GM23338 (cell line): ENCODE data around the gene SVBP. TPM values are rescaled to one million over a fixed set of nuclear protein-coding genes. Genes with fewer than 3 reads are reported as not detected.
A peak's percentile ranks its signal among the peaks of the same experiment; 100 is the strongest.

ENCODE experiments used
- ATAC-seq: fragments of 200-7000 bp; cut with Tn5 transposase; 3 replicates; pipeline ENCODE4 v1.9.1; 2020
- DNase-seq: peaks from one replicate; pipeline ENCODE4 v3.0.0-alpha.2; 2015; ENCODE audit warnings: low spot score
- H2AFZ ChIP-seq: fragments of 200-600 bp; sonication (generic); 2 replicates; pipeline ENCODE4 v1.8.0; 2016; ENCODE audit warnings: antibody characterized with exemption, mild to moderate bottlenecking, moderate library complexity
- H3F3A ChIP-seq: fragments of 200-600 bp; sonication (generic); replicated peaks from 2 replicates; pipeline ENCODE4 v1.8.0; 2017; ENCODE audit warnings: antibody characterized with exemption, mixed run types, low read depth
- H3K27ac ChIP-seq: fragments of 200-600 bp; sonication (generic); 2 replicates; pipeline ENCODE4 v1.6.1; 2016; ENCODE audit warnings: low read depth
- H3K27me3 ChIP-seq: fragments of 200-600 bp; sonication (generic); 2 replicates; pipeline ENCODE4 v1.8.0; 2016; ENCODE audit warnings: mild to moderate bottlenecking, mixed run types, moderate library complexity; ENCODE audit not compliant: insufficient read depth
- H3K36me3 ChIP-seq: fragments of 200-600 bp; sonication (generic); 2 replicates; pipeline ENCODE4 v1.8.0; 2016; ENCODE audit warnings: mild to moderate bottlenecking; ENCODE audit not compliant: insufficient read depth
- H3K4me1 ChIP-seq: fragments of 200-600 bp; sonication (generic); 2 replicates; pipeline ENCODE4 v1.8.0; 2016; ENCODE audit warnings: mild to moderate bottlenecking, moderate library complexity; ENCODE audit not compliant: insufficient read depth
- H3K4me2 ChIP-seq: fragments of 200-600 bp; sonication (generic); 2 replicates; pipeline ENCODE4 v1.7.1; 2017; ENCODE audit warnings: mixed run types
- H3K4me3 ChIP-seq: fragments of 200-600 bp; sonication (generic); 2 replicates; pipeline ENCODE4 v1.6.1; 2016; ENCODE audit warnings: mixed run types
- H3K79me2 ChIP-seq: fragments of 200-600 bp; sonication (generic); replicated peaks from 2 replicates; pipeline ENCODE4 v1.8.0; 2017; ENCODE audit warnings: mild to moderate bottlenecking; ENCODE audit not compliant: insufficient read depth
- H3K9me2 ChIP-seq: fragments of 200-600 bp; sonication (generic); 2 replicates; pipeline ENCODE4 v1.8.0; 2017; ENCODE audit not compliant: insufficient read depth
- H4K20me1 ChIP-seq: fragments of 200-600 bp; sonication (generic); replicated peaks from 2 replicates; pipeline ENCODE4 v1.8.0; 2017; ENCODE audit warnings: mild to moderate bottlenecking; ENCODE audit not compliant: insufficient read depth
- H3K27ac Mint-ChIP-seq: 2 replicates; pipeline ENCODE4 v1.8.0; 2020; ENCODE audit warnings: inconsistent platforms, mild to moderate bottlenecking, moderate library complexity, mixed read lengths
- H3K27me3 Mint-ChIP-seq: 3 replicates; pipeline ENCODE4 v1.8.0; 2022; ENCODE audit warnings: low read depth, mild to moderate bottlenecking, moderate library complexity, mixed read lengths, inconsistent platforms; ENCODE audit not compliant: insufficient read depth, poor library complexity
- H3K36me3 Mint-ChIP-seq: 3 replicates; pipeline ENCODE4 v1.8.0; 2021; ENCODE audit warnings: low read depth, mild to moderate bottlenecking, inconsistent platforms, moderate library complexity, mixed read lengths
- H3K4me1 Mint-ChIP-seq: 3 replicates; pipeline ENCODE4 v1.8.0; 2020; ENCODE audit warnings: mild to moderate bottlenecking, inconsistent platforms, mixed read lengths
- H3K4me3 Mint-ChIP-seq: 3 replicates; pipeline ENCODE4 v1.8.0; 2021; ENCODE audit warnings: moderate library complexity, mild to moderate bottlenecking, inconsistent platforms, mixed read lengths
- H3K9me3 Mint-ChIP-seq: 3 replicates; pipeline ENCODE4 v1.8.0; 2020; ENCODE audit warnings: moderate library complexity, mild to moderate bottlenecking, inconsistent platforms, mixed read lengths
- CREB1 ChIP-seq: fragments of 250-450 bp; sonication (Bioruptor Pico); IDR thresholded peaks from 2 replicates; pipeline ENCODE4 v1.5.0; 2020; ENCODE audit warnings: low read depth, mild to moderate bottlenecking, moderate library complexity
- EZH2phosphoT487 ChIP-seq: fragments of 200-600 bp; sonication (generic); IDR thresholded peaks from one replicate; pipeline ENCODE4 v1.8.1; 2018; ENCODE audit warnings: antibody characterized with exemption; ENCODE audit not compliant: unreplicated experiment
- JUNB ChIP-seq: IDR thresholded peaks from one replicate; pipeline ENCODE4 v1.6.1; 2016; ENCODE audit warnings: antibody characterized with exemption; ENCODE audit not compliant: unreplicated experiment
- POLR2AphosphoS5 ChIP-seq: IDR thresholded peaks from 2 replicates; pipeline ENCODE4 v1.6.1; 2016; ENCODE audit warnings: antibody characterized with exemption, low read depth
- ZNF114 ChIP-seq: fragments of 250-450 bp; sonication (Bioruptor Pico); IDR thresholded peaks from 2 replicates; pipeline ENCODE4 v1.5.0; 2020; ENCODE audit warnings: mild to moderate bottlenecking, moderate library complexity
- ZNF462 ChIP-seq: fragments of 250-450 bp; sonication (Bioruptor Pico); IDR thresholded peaks from 2 replicates; pipeline ENCODE4 v1.5.0; 2020; ENCODE audit warnings: mild to moderate bottlenecking, moderate library complexity
- polyA plus RNA-seq: library from polyadenylated mRNA; unstranded; fragments of >200 nt; fragmentation: Nextera tagmentation; extraction: Ambion mirVana; gene quantifications from 2 replicates; pipeline ENCODE4 v1.2.1, GENCODE V29; 2016
- total RNA-seq: library from RNA; depleted of rRNA; stranded (reverse); fragments of >200 nt; shearing (Covaris generic); gene quantifications from 2 replicates; pipeline ENCODE4 v1.2.3, GENCODE V29; 2014
- TF ChIP-seq, protein P1 (sequence below): IDR thresholded peaks from 2 replicates; pipeline ENCODE4 v1.6.1; 2016; ENCODE audit warnings: antibody characterized with exemption
- TF ChIP-seq, protein P2 (sequence below), 2 experiments: fragments of 200-600 bp in 1 of 2; sonication (generic) in 1 of 2; conservative IDR thresholded peaks; 2 replicates each; pipeline versions ENCODE4 v1.5.1 to v1.6.1; 2016 to 2017; ENCODE audit warnings: antibody characterized with exemption in 2 of 2, low read depth in 2 of 2, mild to moderate bottlenecking in 2 of 2, moderate library complexity in 1 of 2

SVBP gene
- total and polyA plus RNA-seq, 2 experiments from 2014 or later = 22.1 to 82.1 TPM

DNA sequence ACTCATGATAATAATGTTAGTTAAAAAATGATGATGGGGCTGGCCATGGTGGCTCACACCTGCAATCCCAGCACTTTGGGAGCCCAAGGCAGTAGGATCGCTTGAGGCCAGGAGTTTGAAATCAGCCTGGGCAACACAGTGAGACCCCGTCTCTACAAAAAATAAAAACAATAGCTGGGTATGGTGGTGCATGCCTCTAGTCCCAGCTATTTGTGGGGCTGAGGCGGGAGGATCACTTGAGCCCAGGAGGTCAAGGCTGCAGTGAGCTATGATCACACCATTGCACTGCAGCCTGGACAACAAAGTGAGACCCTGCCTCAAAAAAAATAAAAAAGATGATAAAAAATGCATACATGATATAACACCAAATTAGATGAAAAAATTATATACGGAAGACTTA is 55.6 kb downstream of the SVBP start (continued):
- TF ChIP-seq ZNF462 (CRISPR knock-in tag) (no peak), EZH2phosphoT487 (no peak)

DNA sequence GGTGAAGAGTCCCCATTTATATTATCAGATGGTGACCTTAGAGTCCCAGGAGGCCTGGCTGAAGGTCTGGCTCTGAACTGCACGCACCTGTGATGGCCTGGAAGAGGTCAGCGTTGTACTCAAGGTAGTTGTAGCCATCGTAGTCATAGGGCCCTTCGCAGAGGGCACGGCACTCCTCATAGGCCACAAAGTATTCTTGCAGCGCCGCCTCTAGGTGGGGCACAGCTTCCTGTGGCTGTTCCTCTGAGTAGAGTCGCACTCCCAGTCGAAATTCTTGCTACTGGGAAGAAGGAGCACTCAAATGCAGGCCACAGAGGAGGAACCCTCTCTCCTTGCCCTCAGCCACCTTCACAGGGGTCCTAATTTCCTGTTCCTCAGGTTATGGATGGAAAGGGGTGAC is 58.1 kb downstream of the SVBP start:
- Histone ChIP-seq H2AFZ (no peak overlapping the region), H3K4me2 (no peak overlapping the region), H3K36me3 (peaks cover 44% of the 10 kb centered on the region), H3K9me2 (no peaks in the 10 kb centered on the region; the same call in 1 of the 2 replicates), H3K4me3 (no peak overlapping the region), H3K27ac (0 out of 2 replicates have a peak overlapping the region, but pooled peaks have one; percentile 19), H3K4me1 (no peaks in the 10 kb centered on the region), H4K20me1 (no peaks in the 10 kb centered on the region; the same call in 1 of the 2 replicates), H3K79me2 (peaks cover 17% of the 10 kb centered on the region), H3K27me3 (no peaks in the 10 kb centered on the region), H3F3A (0 out of 2 replicates have a peak, but pooled peaks cover 6% of the 10 kb centered on the region)
- H3K27me3 Mint-ChIP-seq = peaks cover 6% of the 10 kb centered on the region
- H3K36me3 Mint-ChIP-seq = peaks cover 54% of the 10 kb centered on the region
- ATAC-seq = peak; percentile 91
- no peak overlapping the region for H3K4me3 Mint-ChIP-seq
- TF ChIP-seq, protein P1, sequence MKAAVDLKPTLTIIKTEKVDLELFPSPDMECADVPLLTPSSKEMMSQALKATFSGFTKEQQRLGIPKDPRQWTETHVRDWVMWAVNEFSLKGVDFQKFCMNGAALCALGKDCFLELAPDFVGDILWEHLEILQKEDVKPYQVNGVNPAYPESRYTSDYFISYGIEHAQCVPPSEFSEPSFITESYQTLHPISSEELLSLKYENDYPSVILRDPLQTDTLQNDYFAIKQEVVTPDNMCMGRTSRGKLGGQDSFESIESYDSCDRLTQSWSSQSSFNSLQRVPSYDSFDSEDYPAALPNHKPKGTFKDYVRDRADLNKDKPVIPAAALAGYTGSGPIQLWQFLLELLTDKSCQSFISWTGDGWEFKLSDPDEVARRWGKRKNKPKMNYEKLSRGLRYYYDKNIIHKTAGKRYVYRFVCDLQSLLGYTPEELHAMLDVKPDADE = no peak
- TF ChIP-seq ZNF114 (CRISPR knock-in tag) = no peak
- TF ChIP-seq JUNB = no peak
- no peak for TF ChIP-seq POLR2AphosphoS5
- no peak for TF ChIP-seq CREB1 (CRISPR knock-in tag)
- TF ChIP-seq, protein P2, sequence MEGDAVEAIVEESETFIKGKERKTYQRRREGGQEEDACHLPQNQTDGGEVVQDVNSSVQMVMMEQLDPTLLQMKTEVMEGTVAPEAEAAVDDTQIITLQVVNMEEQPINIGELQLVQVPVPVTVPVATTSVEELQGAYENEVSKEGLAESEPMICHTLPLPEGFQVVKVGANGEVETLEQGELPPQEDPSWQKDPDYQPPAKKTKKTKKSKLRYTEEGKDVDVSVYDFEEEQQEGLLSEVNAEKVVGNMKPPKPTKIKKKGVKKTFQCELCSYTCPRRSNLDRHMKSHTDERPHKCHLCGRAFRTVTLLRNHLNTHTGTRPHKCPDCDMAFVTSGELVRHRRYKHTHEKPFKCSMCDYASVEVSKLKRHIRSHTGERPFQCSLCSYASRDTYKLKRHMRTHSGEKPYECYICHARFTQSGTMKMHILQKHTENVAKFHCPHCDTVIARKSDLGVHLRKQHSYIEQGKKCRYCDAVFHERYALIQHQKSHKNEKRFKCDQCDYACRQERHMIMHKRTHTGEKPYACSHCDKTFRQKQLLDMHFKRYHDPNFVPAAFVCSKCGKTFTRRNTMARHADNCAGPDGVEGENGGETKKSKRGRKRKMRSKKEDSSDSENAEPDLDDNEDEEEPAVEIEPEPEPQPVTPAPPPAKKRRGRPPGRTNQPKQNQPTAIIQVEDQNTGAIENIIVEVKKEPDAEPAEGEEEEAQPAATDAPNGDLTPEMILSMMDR (conservative IDR thresholded peaks at IDR 0.05; ENCODE audit: low read depth in 2 of 2) = peak; percentile 41 to 61; a peak in 3 of 4 replicates
- H3K27ac Mint-ChIP-seq = no peak overlapping the region
- H3K9me3 Mint-ChIP-seq = peaks cover 1% of the 10 kb centered on the region; the same call in 1 of the 3 replicates
- H3K4me1 Mint-ChIP-seq = peaks cover 2% of the 10 kb centered on the region
- DNase-seq = peak; percentile 65
